A204.1 (cell line): ENCODE measurements around the gene CCDC3.
"Not testable (repeated sequence)": the region's sequence is repeated elsewhere in the genome, so short reads cannot be mapped to it uniquely, and the experiment has no call there.

Source experiments
- FAIRE-seq: peaks from 2 replicates; lab custom pipeline; 2012; peaks lifted over from hg19 to GRCh38; lab: Jason Lieb, UNC

The CCDC3 gene

GRCh38 chr10:12887780-12888179 is 113.7 kb downstream of the CCDC3 start:
- no peak for FAIRE-seq

- no peak for FAIRE-seq
Observed at GRCh38 chr10:12884851-12885250, 116.7 kb downstream of the CCDC3 start.

GRCh38 chr10:12880423-12880822 is 121.1 kb downstream of the CCDC3 start:
- FAIRE-seq = no peak

- FAIRE-seq = no peak
Observed at GRCh38 chr10:12877150-12877549, 124.4 kb downstream of the CCDC3 start.

- no peak for FAIRE-seq
Observed at GRCh38 chr10:12876266-12876665, 125.2 kb downstream of the CCDC3 start.

- no peak for FAIRE-seq
Observed at GRCh38 chr10:12875100-12875499, 126.4 kb downstream of the CCDC3 start.

GRCh38 chr10:12874501-12874900 is 127.0 kb downstream of the CCDC3 start:
- FAIRE-seq = no peak

GRCh38 chr10:12873172-12873571 is 128.3 kb downstream of the CCDC3 start:
- no peak for FAIRE-seq

- FAIRE-seq = no peak
Observed at GRCh38 chr10:12872577-12872976, 128.9 kb downstream of the CCDC3 start.

GRCh38 chr10:12869427-12869826 is 132.1 kb downstream of the CCDC3 start:
- FAIRE-seq = no peak

GRCh38 chr10:12868229-12868628 is 133.3 kb downstream of the CCDC3 start:
- FAIRE-seq = no peak

GRCh38 chr10:12865515-12865914 is 136.0 kb downstream of the CCDC3 start:
- FAIRE-seq = not testable (repeated sequence)

GRCh38 chr10:12862459-12862858 is 139.1 kb downstream of the CCDC3 start:
- no peak for FAIRE-seq

GRCh38 chr10:12854988-12855387 is 146.5 kb downstream of the CCDC3 start:
- no peak for FAIRE-seq

- no peak for FAIRE-seq
Observed at GRCh38 chr10:12852687-12853086, 148.8 kb downstream of the CCDC3 start.

GRCh38 chr10:12849319-12850181 is 152.0 kb downstream of the CCDC3 start:
- FAIRE-seq = no peak

GRCh38 chr10:12848439-12849173 is 152.9 kb downstream of the CCDC3 start:
- no peak for FAIRE-seq

GRCh38 chr10:12847361-12847975 is 154.0 kb downstream of the CCDC3 start:
- no peak for FAIRE-seq

GRCh38 chr10:12846718-12847117 is 154.8 kb downstream of the CCDC3 start:
- FAIRE-seq = no peak
